Hematopoietic multipotent progenitor cell treated with erythropoietin and hydrocortisone succinate and interleukin-3 and kit ligand, for 6 days (in vitro differentiated cells): ENCODE results near the gene PPP1R14C.

Source experiments
- DNase-seq: peaks from one replicate; pipeline ENCODE4 v3.0.0-alpha.2; 2015

Gene PPP1R14C

DNA sequence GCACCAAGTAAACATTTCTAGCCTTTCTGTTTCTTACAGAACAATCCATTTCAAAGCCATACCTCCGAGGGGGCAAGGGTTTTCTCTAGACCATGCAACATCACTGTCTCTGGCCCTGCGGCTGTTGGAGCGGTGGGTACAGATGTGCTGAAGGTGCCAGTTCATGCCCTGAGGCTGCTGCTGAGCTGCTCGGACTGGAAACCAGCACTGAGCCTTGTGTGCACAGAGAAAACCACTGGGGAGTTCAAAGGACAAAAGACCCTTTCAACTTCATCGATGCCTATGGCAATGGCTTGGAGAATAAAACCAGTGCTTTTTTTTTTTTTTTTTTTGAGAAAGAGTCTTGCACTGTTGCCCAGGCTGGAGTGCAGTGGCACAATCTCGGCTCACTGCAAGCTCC, 132.6 kb downstream of the PPP1R14C start:
- DNase-seq: no peak

DNA sequence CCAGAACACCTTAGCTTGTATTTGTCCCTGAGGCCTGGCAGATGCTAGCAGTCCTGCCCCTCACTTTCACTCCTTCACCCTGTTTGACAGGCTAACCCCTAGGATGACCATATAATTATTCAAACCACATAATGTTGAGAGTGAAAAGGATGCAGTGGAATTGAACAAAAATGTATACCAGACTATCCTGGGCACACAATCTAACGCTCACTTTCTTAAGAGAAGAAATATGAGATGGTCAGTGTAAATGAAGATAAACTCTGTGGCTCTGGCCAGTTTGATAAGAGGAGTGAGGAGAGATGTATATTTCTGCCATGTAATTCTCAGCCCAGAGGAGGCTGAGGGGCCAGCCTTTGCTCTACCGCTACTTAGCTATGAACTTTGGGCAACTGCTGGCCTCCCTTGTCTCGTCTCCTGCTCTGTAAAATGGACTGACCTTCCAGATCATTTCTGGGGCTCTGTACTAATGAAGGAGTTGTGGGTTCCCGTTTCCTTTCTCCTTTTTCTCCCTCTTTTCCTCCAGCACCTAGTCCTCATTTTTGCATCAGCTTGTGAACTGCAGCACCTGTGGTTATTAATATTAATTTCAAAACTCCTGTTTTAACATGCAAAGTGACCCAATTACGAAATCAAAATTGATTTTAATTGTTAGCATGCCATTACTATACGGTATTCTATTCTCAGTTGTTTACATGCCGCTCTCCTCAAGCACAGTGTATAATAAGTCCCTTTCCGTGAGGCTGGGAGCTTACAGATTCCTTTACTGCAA, 133.5 kb downstream of the PPP1R14C start:
- no peak for DNase-seq

GRCh38 chr6:150276937-150277742, 134.3 kb downstream of the PPP1R14C start:
- no peak for DNase-seq

- no peak for DNase-seq
Observed at GRCh38 chr6:150279533-150279932, 136.7 kb downstream of the PPP1R14C start.

- DNase-seq: no peak
Observed at GRCh38 chr6:150280703-150281102, 137.9 kb downstream of the PPP1R14C start.

- DNase-seq: no peak
Observed at GRCh38 chr6:150281767-150282166, 138.9 kb downstream of the PPP1R14C start.

DNA sequence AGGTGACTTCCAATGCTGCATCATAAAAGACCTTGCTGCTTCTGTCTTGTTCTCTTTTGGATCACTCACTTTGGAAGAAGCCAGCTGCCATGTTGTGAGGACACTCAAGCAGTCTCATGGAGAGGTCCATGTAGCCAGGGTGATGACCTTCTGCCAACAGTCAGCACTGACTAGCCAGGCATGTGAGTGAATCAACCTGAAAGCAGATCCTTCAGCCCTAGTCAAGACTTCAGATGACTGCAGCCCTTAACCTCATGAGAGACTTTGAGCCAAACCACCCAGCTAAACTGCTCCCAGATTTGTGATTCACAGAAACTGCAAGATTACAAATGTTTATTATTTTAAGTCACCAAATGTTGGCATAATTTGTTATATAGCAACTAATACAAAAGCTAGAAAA, 140.0 kb downstream of the PPP1R14C start:
- no peak for DNase-seq

- DNase-seq: no peak
Observed at GRCh38 chr6:150286460-150286859, 143.6 kb downstream of the PPP1R14C start.

- DNase-seq: no peak
Observed at GRCh38 chr6:150286912-150287311, 144.1 kb downstream of the PPP1R14C start.

- no peak for DNase-seq
Observed at GRCh38 chr6:150288456-150288855, 145.6 kb downstream of the PPP1R14C start.

DNA sequence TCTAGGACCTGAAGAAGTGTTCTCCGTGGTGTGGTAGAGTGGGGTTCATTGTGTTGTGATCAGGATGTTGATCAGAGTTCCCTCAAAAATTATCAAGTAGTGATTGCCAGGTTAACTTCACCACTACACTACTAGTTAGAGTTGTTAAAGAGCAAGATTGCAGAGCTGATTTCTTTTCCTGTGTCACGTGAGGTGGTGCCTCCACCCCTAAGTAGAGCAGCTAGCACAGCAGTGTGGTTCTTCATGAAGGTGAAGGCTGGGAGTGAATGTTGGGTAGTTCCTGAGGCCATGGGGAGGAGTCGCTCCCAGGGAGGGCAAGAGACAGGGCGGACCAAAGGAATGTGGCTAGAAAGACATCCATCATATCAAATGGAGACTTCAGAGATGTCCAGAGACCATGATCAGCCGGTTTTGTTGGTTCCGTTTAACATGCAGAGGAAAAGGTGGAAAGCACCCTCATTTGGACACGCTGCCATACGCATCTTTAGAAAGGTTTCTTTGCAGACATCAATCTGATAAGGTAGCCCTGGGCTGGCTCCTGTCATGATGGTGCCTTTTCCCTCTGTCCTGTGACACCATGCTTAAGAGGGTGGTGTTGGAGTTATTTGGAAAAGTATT, 146.7 kb downstream of the PPP1R14C start:
- no peak for DNase-seq

DNA sequence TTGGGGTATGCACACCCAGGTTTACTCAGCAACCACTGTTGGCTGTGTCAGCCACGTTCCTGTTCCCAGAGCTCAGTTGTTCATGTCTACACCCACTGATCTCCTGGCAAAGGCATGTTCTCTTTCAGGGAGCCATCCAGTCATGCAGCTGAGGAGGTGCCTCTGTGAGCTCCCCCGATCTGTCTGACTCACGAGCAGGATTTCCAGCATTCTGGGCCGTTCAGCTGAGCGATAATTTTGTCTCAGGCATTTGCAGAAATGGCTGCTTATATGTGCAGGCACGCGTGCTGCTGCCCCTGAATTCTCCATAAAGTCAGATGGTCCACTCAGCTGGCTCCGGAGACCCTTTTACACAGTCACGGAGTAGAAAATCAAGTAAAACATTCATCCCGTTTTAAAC, 147.6 kb downstream of the PPP1R14C start:
- DNase-seq: no peak

DNA sequence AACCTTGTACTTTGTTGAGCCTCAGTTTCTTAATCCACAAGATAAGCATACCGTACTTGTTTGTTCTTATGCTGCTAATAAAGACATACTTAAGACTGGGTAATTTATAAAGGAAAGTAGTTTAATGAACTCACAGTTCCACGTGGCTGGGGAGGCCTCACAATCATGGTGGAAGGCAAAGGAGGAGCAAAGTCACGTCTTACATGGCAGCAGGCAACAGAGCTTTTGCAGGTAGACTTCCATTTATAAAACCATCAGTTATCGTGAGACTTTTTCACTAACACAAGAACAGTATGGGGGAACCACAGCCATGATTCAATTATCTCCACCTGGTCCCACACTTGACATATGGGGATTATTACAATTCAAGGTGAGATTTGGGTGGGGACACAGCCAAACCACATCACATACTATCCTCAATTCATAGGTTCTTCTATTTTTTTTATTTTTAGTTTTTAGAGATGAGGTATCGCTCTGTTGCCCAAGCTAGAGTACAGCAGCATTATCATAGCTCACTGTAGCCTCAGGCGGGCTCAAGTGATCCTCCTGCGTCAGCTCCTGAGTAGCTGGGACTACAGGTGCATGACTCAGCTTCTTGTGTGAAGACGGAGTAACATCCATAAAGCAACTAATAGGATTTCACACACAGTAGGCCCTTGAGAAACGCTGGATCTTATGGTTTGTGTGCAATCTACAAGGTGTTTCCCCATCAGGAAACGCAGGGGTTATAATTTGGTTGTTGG, 149.3 kb downstream of the PPP1R14C start:
- DNase-seq: no peak

GRCh38 chr6:150293019-150293418, 150.2 kb downstream of the PPP1R14C start:
- DNase-seq: no peak

GRCh38 chr6:150293423-150294173, 150.8 kb downstream of the PPP1R14C start:
- peak; percentile 12 for DNase-seq

DNA sequence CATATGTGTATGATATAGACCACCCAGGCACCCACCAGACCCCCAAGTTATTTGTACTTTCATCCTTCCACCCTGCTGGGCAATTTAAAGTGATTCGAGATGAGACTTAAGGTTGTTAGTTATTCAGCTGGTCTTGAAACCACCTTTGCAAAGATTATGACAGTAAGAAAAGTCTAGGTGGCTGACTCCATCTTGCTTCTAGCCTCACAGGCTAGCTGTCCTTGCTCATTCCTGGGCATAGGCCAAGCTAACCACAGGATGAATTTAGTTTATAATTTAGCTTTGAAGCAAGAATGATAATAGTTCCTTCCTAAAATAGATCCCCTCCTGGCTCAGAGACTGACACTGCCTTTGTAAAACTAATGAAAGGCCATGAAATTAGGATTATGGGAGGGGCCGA, 154.0 kb downstream of the PPP1R14C start:
- no peak for DNase-seq

DNA sequence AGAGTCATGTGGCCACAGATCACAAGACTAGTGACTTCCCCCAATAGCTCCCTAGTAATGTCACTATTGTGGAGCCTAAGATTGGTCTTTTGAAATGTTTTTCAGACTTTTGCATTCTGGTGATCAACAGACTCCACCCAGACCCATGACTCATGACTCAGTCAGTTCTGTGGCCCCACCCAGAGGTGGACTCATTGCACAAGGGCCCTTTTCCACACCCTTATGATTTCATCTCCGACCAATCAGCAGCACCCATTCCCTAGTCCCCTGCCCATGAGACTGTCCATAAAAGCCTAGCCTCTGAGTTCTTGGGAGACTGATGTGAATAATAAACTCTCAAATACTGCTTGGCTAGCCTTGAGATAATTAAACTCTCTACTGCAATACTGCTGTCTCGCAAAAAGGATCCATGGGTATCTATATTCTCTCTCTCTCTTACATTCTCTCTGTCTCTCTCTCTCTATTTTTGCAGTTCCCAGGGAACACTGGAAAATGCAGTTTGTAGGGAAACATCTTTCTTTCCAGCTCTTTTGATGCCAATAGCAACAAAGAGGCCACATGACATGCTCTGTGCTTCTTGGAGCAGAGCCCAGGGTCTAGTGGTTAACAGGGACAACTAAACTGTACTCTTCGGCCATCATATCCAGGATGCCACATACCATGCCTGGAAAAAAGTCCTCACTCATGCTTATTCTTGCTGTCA, 154.6 kb downstream of the PPP1R14C start:
- DNase-seq: no peak

DNA sequence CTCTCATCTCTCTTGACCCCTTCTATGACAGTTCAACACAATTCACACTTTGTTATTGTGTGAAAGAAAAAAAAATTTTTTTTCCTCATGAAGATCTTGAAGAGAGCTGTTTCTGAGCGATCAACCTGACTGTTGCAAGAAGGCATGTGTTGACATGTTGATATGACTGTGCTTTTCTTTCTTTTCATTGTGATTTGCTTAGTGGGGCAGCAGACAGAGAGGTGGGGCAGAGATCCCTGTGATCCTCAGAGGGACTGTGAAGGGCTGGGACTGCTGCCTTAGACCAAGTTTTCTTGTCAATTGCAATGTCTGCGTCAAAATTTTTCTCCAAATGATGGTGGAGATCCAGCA, 155.2 kb downstream of the PPP1R14C start:
- no peak for DNase-seq

- no peak for DNase-seq
Observed at GRCh38 chr6:150298676-150299075, 155.8 kb downstream of the PPP1R14C start.
